MM.1S (cell line): ENCODE data around the gene NCCRP1.

Experiments
- EZH2phosphoT487 ChIP-seq: fragments of 300-600 bp; sonication (generic); IDR thresholded peaks from 2 replicates; pipeline ENCODE4 v1.6.1; 2018; ENCODE audit warnings: antibody characterized with exemption, low read length
- TF ChIP-seq, protein P1 (sequence below): fragments of 300-600 bp; sonication (generic); IDR thresholded peaks from 2 replicates; pipeline ENCODE4 v1.5.1; 2016; ENCODE audit warnings: antibody characterized with exemption, low read length, mixed read lengths

DNA sequence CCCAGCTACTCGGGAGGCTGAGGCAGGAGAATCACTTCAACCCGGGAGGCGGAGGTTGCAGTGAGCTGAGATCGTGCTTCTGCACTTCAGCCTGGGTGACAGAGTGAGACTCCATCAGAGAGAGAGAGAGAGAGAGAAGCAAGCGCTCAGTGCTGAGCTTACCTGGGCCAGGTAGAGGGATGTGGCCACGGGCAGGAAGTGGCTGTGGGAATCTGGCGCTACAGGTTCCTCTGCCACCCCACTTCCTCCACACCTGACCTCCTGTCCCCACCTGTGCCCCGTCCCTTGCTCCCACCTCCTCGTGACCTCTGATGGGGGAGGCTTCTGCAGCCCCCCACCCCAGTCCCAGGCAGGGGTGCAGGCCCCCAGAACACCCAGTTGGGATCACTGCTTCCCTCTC is 1.0 kb upstream of the NCCRP1 start:
- TF ChIP-seq, protein P1, sequence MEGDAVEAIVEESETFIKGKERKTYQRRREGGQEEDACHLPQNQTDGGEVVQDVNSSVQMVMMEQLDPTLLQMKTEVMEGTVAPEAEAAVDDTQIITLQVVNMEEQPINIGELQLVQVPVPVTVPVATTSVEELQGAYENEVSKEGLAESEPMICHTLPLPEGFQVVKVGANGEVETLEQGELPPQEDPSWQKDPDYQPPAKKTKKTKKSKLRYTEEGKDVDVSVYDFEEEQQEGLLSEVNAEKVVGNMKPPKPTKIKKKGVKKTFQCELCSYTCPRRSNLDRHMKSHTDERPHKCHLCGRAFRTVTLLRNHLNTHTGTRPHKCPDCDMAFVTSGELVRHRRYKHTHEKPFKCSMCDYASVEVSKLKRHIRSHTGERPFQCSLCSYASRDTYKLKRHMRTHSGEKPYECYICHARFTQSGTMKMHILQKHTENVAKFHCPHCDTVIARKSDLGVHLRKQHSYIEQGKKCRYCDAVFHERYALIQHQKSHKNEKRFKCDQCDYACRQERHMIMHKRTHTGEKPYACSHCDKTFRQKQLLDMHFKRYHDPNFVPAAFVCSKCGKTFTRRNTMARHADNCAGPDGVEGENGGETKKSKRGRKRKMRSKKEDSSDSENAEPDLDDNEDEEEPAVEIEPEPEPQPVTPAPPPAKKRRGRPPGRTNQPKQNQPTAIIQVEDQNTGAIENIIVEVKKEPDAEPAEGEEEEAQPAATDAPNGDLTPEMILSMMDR = no peak
- TF ChIP-seq EZH2phosphoT487 = no peak
